Limb (tissue), 2 donors: Measurements from ENCODE around the gene TNP2.

ENCODE experiments used
- DNase-seq, 2 donors: peaks; one replicate each; pipeline ENCODE4 v3.0.0-alpha.2; 2016; ENCODE audit errors: extremely low spot score in 2 of 2

Gene TNP2

GRCh38 chr16:11240636-11241473 is 28.3 kb downstream of the TNP2 start:
- DNase-seq: no peak

GRCh38 chr16:11239644-11240632 is 29.2 kb downstream of the TNP2 start:
- DNase-seq: no peak

- DNase-seq: no peak
Observed at GRCh38 chr16:11238272-11239202, 30.6 kb downstream of the TNP2 start.

- DNase-seq: no peak
Observed at GRCh38 chr16:11236461-11237254, 32.5 kb downstream of the TNP2 start.

- no peak for DNase-seq
Observed at GRCh38 chr16:11235703-11235991, 33.5 kb downstream of the TNP2 start.

GRCh38 chr16:11234884-11235702 is 34.0 kb downstream of the TNP2 start:
- no peak for DNase-seq

GRCh38 chr16:11233727-11234376 is 35.3 kb downstream of the TNP2 start:
- no peak for DNase-seq

GRCh38 chr16:11232852-11233726 is 36.0 kb downstream of the TNP2 start:
- DNase-seq: no peak

- DNase-seq: no peak
Observed at GRCh38 chr16:11232302-11232851, 36.7 kb downstream of the TNP2 start.

- no peak for DNase-seq
Observed at GRCh38 chr16:11231367-11231970, 37.7 kb downstream of the TNP2 start.

- DNase-seq: no peak
Observed at GRCh38 chr16:11229906-11230305, 39.2 kb downstream of the TNP2 start.

- no peak for DNase-seq
Observed at GRCh38 chr16:11229432-11229831, 39.7 kb downstream of the TNP2 start.

GRCh38 chr16:11225677-11226549 is 43.2 kb downstream of the TNP2 start:
- DNase-seq: no peak

- DNase-seq: no peak
Observed at GRCh38 chr16:11224894-11225676, 44.0 kb downstream of the TNP2 start.

- no peak for DNase-seq
Observed at GRCh38 chr16:11224096-11224893, 44.8 kb downstream of the TNP2 start.
